Measurements from ENCODE around the gene ARHGAP5.

ARHGAP5 gene

DNA sequence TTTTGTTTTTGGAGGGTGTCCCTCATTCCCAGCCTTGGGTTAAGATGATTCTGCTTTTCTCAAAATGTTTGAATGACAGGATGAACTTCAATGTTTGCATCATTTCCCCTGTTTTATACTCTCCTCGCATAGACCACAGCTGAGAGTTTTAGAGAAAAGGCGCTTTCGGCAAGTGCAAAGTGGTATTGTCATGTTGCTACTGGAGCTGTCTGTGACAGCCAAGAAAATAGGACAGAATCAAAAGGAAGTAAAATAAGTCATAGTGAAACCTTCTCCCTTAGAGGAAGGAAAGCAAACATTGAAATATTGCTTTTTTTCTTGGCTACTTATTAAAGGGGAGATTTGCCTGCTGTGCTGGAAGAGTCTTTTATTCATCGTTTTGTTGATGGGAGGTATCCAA is 33.5 kb upstream of the ARHGAP5 start:
- TF ChIP-seq, protein P1, sequence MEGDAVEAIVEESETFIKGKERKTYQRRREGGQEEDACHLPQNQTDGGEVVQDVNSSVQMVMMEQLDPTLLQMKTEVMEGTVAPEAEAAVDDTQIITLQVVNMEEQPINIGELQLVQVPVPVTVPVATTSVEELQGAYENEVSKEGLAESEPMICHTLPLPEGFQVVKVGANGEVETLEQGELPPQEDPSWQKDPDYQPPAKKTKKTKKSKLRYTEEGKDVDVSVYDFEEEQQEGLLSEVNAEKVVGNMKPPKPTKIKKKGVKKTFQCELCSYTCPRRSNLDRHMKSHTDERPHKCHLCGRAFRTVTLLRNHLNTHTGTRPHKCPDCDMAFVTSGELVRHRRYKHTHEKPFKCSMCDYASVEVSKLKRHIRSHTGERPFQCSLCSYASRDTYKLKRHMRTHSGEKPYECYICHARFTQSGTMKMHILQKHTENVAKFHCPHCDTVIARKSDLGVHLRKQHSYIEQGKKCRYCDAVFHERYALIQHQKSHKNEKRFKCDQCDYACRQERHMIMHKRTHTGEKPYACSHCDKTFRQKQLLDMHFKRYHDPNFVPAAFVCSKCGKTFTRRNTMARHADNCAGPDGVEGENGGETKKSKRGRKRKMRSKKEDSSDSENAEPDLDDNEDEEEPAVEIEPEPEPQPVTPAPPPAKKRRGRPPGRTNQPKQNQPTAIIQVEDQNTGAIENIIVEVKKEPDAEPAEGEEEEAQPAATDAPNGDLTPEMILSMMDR (conservative IDR thresholded peaks at IDR 0.05; ENCODE audit: low read depth, low read length): no peak
- no peak for DNase-seq (ENCODE audit: low read depth)
- no peak overlapping the region for H3K4me3 ChIP-seq (ENCODE audit: low read length)

DNA sequence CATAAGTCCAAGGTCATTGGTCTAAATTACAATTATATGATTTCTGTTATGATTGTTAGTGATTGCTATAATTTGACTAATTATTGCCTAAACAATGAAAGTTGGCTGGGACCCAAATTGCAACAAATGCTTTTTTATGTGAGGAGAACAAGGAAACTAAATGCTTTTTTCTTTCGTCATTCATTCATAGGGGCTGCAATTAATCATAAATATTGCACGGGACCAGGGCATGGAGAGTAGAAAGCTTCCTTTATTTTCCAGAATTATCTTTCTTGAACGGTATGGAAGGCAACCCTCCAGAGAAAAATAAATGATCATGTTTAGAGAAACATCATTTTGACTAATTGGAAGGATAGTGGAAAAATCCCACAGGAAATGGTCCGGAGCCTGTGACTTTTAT is 32.6 kb upstream of the ARHGAP5 start:
- no peak for DNase-seq (ENCODE audit: low read depth)
- TF ChIP-seq, protein P1 (conservative IDR thresholded peaks at IDR 0.05; ENCODE audit: low read depth, low read length): no peak
- no peak overlapping the region for H3K4me3 ChIP-seq (ENCODE audit: low read length)

DNA sequence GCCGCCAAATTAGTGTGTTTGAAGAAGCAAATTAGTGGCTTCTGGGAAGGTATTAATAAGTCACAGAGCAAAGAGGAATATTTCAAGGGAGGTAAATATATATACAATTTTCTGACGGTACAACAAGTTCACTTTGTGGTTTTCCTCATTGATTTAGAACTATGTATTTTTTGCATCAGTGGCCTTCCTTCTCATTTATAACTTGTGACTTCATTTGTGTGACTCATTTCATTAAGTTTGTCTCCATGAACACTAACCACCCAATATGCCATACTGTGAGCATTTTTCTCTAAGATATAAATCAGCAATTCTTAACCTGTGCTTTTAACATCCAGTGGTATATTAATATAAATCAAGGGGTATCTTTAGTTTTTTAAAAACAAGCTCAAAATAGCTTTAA is 29.3 kb upstream of the ARHGAP5 start:
- no peak overlapping the region for H3K4me3 ChIP-seq (ENCODE audit: low read length)
- TF ChIP-seq, protein P1 (conservative IDR thresholded peaks at IDR 0.05; ENCODE audit: low read depth, low read length): no peak
- DNase-seq (ENCODE audit: low read depth): peak; percentile 44

DNA sequence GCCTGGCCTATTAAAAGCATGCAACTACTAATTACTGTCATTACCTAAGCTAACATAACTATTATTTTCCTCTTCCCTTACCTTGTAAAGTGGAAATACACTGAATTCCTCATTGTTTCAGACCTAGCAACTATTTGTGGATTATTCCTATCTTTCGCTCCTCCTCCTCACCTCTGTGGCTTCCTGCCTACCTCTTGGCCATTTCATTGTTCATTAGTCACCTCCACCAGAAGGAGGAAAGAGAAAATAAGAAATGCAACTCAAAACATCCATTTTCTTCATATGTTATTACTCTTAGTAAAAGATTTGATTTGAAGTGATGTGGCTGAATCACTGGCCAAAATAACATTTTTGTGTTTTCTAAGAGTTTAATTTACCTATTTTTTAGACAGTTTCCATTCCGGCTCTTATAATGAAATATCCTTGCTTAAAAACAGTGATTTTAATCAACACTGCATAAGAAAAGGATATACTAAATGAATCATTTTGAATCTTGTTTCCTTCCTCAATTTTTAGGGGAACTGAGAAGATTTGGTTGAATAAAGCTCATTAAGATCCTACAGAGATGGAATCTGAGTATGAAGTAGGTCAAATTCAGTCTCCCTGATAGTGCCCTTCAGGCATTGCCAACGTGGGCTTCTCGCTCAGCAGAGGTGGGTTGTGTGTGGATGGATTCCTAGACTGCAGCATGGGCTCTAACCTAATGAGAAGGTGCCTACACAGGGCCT is 27.6 kb upstream of the ARHGAP5 start:
- no peak overlapping the region for H3K4me3 ChIP-seq (ENCODE audit: low read length)
- no peak for DNase-seq (ENCODE audit: low read depth)
- TF ChIP-seq, protein P1 (conservative IDR thresholded peaks at IDR 0.05; ENCODE audit: low read depth, low read length): no peak

DNA sequence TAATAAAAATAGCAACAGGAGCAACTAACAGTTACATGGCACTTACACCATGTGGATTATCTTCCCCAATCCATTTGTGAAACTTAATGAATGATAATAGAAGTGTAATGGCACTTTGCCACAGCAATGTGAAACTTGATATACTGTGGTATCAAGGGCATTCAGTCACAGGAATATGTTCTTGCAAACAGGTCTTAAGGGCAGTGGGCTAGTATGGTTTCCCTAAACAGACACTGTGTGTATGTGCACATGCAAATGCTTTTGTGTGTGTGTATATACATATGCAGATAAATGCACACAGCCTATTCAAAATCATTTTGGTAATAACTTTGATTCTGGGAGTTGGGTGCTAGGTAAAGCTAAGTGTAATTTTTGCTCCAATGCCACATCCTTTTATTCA is 26.2 kb upstream of the ARHGAP5 start:
- TF ChIP-seq, protein P1 (conservative IDR thresholded peaks at IDR 0.05; ENCODE audit: low read depth, low read length): no peak
- DNase-seq (ENCODE audit: low read depth): no peak
- no peak overlapping the region for H3K4me3 ChIP-seq (ENCODE audit: low read length)

DNA sequence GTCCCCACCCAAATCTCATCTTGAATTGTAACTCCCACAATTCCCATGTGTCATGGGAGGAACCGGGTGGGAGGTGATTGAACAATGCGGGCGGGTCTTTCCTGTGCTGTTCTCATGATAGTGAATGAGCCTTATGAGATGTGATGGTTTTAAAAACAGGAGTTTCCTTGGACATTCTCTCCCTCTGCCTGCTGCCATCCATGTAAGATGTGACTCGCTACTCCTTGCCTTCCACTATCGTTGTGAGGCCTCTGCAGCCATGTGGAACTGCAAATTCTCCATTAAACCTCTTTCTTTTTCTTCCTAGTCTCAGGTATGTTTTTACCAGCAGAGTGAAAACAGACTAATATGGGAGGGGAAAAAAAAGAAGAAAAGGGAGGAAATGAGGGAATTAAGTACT is 22.6 kb upstream of the ARHGAP5 start:
- TF ChIP-seq, protein P1 (conservative IDR thresholded peaks at IDR 0.05; ENCODE audit: low read depth, low read length): no peak
- no peak for DNase-seq (ENCODE audit: low read depth)
- H3K4me3 ChIP-seq (ENCODE audit: low read length): no peak overlapping the region

DNA sequence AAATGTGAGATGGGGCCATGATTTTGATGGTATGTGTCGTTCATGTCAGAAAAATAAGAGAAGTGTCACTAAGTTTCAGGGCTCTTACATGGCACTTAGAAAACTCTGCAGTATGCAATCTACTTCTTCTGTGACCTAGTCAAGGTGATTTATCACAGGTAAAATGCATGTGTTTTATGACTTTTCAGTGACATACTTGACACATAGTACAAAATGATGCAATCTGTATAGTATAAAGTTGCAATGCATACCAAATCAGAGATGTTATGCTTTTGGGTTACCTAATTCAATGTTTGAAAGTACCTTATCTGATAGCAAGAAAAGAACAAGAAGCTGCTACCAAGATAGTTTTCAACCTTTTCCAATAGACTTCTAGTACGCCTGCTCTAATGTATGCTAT is 21.9 kb upstream of the ARHGAP5 start:
- TF ChIP-seq, protein P1 (conservative IDR thresholded peaks at IDR 0.05; ENCODE audit: low read depth, low read length): no peak
- no peak for DNase-seq (ENCODE audit: low read depth)
- no peak overlapping the region for H3K4me3 ChIP-seq (ENCODE audit: low read length)
